PC-3 (cell line): ENCODE measurements around the gene ZMYM4.

Source experiments
- EZH2 ChIP-seq: fragments of 300-600 bp; sonication (generic); IDR thresholded peaks from one replicate; pipeline ENCODE4 v1.6.1; 2017; ENCODE audit warnings: antibody characterized with exemption, mild to moderate bottlenecking, low read length; ENCODE audit not compliant: unreplicated experiment
- EZH2phosphoT487 ChIP-seq: fragments of 300-600 bp; sonication (generic); IDR thresholded peaks from 2 replicates; pipeline ENCODE4 v1.6.1; 2018; ENCODE audit warnings: mild to moderate bottlenecking, antibody characterized with exemption, low read length, borderline replicate concordance
- TF ChIP-seq, protein P1 (sequence below): fragments of 300-600 bp; sonication (generic); conservative IDR thresholded peaks from 2 replicates; pipeline ENCODE4 v1.5.1; 2017; ENCODE audit warnings: antibody characterized with exemption, low read depth, mild to moderate bottlenecking, low read length

DNA sequence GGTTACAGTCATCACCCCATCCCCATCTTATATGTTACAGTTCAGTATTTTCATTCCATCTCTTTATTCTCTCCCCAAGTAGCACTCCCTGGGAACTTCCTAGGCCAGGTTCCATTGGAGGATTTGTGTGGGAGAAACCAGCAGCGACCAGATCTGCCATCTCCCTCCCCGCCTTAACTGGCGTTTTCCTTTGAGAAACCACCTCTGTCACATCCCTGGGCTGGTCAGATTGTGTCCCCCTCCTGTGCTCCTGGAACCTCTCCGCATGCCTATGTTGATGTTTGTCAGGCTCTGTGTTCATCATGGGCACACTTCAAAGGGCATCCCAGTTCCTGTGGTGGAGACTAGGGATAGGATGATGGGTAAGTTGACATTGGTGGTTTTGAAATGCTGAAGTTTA, 162.3 kb downstream of the ZMYM4 start:
- TF ChIP-seq, protein P1, sequence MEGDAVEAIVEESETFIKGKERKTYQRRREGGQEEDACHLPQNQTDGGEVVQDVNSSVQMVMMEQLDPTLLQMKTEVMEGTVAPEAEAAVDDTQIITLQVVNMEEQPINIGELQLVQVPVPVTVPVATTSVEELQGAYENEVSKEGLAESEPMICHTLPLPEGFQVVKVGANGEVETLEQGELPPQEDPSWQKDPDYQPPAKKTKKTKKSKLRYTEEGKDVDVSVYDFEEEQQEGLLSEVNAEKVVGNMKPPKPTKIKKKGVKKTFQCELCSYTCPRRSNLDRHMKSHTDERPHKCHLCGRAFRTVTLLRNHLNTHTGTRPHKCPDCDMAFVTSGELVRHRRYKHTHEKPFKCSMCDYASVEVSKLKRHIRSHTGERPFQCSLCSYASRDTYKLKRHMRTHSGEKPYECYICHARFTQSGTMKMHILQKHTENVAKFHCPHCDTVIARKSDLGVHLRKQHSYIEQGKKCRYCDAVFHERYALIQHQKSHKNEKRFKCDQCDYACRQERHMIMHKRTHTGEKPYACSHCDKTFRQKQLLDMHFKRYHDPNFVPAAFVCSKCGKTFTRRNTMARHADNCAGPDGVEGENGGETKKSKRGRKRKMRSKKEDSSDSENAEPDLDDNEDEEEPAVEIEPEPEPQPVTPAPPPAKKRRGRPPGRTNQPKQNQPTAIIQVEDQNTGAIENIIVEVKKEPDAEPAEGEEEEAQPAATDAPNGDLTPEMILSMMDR, result no peak
- no peak for TF ChIP-seq EZH2phosphoT487
- no peak for TF ChIP-seq EZH2
